Measurements from ENCODE around the gene RWDD4.

- no peak for TF ChIP-seq CTCF (IDR thresholded peaks at IDR 0.05 in 8 of 11, conservative IDR thresholded peaks at IDR 0.05 in 3 of 11)
- no peak for TF ChIP-seq POLR2A (IDR thresholded peaks at IDR 0.05)
- TF ChIP-seq POLR2AphosphoS5 (IDR thresholded peaks at IDR 0.05), result no peak
Observed at GRCh38 chr4:183691897-183692296, 32.9 kb upstream of the RWDD4 start.
